Measurements from ENCODE around the gene MLF1. TPM values are rescaled to one million over a fixed set of nuclear protein-coding genes. Genes with fewer than 3 reads are reported as not detected.

MLF1 gene
- polyA plus RNA-seq, 1 donor from 2014 or later: 55.9 TPM

DNA sequence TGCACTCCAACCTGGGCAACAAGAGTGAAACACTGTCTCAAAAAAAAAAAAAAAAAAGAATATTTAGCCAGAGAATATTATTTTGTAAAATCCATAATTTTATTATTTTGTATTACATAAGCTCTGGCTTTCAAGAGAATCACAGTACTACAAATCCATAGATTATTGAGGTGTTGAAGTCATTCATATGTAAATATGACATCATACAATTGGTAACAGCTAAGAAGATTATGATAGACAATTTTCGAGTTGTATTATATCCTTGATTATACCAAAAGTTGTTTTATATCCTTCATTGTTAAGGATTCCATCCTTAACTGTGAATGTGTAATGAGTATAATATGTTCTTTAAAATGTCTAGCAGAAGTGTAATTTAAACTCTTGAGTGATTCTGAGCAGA, 3.7 kb downstream of the MLF1 start:
- no peak overlapping the region for H3K27ac ChIP-seq (ENCODE audit: low read length)
- no peaks in the 10 kb centered on the region for H3K79me2 ChIP-seq (replicated peaks; ENCODE audit: insufficient read depth, low read length)
- H3K4me2 ChIP-seq (ENCODE audit: low read length): no peak overlapping the region
- H4K20me1 ChIP-seq (ENCODE audit: insufficient read depth): no peaks in the 10 kb centered on the region
- H3K9me3 ChIP-seq (ENCODE audit: low read length): no peaks in the 10 kb centered on the region
- no peaks in the 10 kb centered on the region for H3K36me3 ChIP-seq (ENCODE audit: insufficient read depth, low read length)
- H3K27me3 ChIP-seq (ENCODE audit: insufficient read depth, low read depth, low read length): no peaks in the 10 kb centered on the region
- no peak overlapping the region for H3K4me3 ChIP-seq (ENCODE audit: low read length)
- H3F3A ChIP-seq (ENCODE audit: insufficient read depth, low read length, poor library complexity, severe bottlenecking): no peaks in the 10 kb centered on the region
- no peak overlapping the region for H3K9ac ChIP-seq (ENCODE audit: low read length)
- H2AFZ ChIP-seq (ENCODE audit: low read depth, low read length): no peak overlapping the region
- H3K9me2 ChIP-seq (ENCODE audit: insufficient read depth, low read length): no peaks in the 10 kb centered on the region
- TF ChIP-seq EZH2 (IDR thresholded peaks at IDR 0.05; ENCODE audit: borderline replicate concordance, insufficient read depth, low read length, poor library complexity, severe bottlenecking) (no peak), MXI1 (conservative IDR thresholded peaks at IDR 0.05; ENCODE audit: poor library complexity, severe bottlenecking) (no peak), TAF1 (IDR thresholded peaks at IDR 0.05; ENCODE audit: low read depth) (no peak), SMC3 (conservative IDR thresholded peaks at IDR 0.05; ENCODE audit: poor library complexity) (no peak), EP300 (conservative IDR thresholded peaks at IDR 0.05; ENCODE audit: poor library complexity, severe bottlenecking) (no peak)
- TF ChIP-seq, protein P1, sequence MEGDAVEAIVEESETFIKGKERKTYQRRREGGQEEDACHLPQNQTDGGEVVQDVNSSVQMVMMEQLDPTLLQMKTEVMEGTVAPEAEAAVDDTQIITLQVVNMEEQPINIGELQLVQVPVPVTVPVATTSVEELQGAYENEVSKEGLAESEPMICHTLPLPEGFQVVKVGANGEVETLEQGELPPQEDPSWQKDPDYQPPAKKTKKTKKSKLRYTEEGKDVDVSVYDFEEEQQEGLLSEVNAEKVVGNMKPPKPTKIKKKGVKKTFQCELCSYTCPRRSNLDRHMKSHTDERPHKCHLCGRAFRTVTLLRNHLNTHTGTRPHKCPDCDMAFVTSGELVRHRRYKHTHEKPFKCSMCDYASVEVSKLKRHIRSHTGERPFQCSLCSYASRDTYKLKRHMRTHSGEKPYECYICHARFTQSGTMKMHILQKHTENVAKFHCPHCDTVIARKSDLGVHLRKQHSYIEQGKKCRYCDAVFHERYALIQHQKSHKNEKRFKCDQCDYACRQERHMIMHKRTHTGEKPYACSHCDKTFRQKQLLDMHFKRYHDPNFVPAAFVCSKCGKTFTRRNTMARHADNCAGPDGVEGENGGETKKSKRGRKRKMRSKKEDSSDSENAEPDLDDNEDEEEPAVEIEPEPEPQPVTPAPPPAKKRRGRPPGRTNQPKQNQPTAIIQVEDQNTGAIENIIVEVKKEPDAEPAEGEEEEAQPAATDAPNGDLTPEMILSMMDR (IDR thresholded peaks at IDR 0.05; ENCODE audit: poor library complexity, severe bottlenecking): no peak
- TF ChIP-seq, protein P2, sequence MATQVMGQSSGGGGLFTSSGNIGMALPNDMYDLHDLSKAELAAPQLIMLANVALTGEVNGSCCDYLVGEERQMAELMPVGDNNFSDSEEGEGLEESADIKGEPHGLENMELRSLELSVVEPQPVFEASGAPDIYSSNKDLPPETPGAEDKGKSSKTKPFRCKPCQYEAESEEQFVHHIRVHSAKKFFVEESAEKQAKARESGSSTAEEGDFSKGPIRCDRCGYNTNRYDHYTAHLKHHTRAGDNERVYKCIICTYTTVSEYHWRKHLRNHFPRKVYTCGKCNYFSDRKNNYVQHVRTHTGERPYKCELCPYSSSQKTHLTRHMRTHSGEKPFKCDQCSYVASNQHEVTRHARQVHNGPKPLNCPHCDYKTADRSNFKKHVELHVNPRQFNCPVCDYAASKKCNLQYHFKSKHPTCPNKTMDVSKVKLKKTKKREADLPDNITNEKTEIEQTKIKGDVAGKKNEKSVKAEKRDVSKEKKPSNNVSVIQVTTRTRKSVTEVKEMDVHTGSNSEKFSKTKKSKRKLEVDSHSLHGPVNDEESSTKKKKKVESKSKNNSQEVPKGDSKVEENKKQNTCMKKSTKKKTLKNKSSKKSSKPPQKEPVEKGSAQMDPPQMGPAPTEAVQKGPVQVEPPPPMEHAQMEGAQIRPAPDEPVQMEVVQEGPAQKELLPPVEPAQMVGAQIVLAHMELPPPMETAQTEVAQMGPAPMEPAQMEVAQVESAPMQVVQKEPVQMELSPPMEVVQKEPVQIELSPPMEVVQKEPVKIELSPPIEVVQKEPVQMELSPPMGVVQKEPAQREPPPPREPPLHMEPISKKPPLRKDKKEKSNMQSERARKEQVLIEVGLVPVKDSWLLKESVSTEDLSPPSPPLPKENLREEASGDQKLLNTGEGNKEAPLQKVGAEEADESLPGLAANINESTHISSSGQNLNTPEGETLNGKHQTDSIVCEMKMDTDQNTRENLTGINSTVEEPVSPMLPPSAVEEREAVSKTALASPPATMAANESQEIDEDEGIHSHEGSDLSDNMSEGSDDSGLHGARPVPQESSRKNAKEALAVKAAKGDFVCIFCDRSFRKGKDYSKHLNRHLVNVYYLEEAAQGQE (IDR thresholded peaks at IDR 0.05; ENCODE audit: borderline replicate concordance): no peak

DNA sequence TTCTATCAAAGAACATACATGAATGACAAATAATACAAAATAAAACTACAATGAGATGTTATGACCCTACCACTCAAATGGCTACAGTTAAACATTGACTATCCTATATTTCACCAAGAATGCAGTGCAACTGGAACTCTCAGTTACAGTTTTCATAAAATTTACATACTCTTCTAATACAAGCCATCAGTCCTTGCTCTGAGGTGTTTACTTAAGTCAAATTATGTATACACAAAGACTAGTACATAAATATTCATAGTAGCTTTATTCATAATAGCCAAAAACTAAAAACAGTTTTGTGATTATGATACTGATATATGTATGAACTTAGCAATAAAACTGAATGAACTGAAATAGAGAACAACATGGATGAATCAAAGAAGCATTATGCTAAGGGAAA, 19.2 kb downstream of the MLF1 start:
- Histone ChIP-seq H3K36me3 (ENCODE audit: insufficient read depth, low read length) (no peaks in the 10 kb centered on the region), H3F3A (ENCODE audit: insufficient read depth, low read length, poor library complexity, severe bottlenecking) (no peaks in the 10 kb centered on the region), H3K9ac (ENCODE audit: low read length) (no peak overlapping the region), H3K79me2 (replicated peaks; ENCODE audit: insufficient read depth, low read length) (no peaks in the 10 kb centered on the region), H3K27me3 (ENCODE audit: insufficient read depth, low read depth, low read length) (no peaks in the 10 kb centered on the region), H3K4me2 (ENCODE audit: low read length) (no peak overlapping the region), H3K4me3 (ENCODE audit: low read length) (no peak overlapping the region), H3K27ac (ENCODE audit: low read length) (no peak overlapping the region), H4K20me1 (ENCODE audit: insufficient read depth) (no peaks in the 10 kb centered on the region), H2AFZ (ENCODE audit: low read depth, low read length) (no peak overlapping the region), H3K9me3 (ENCODE audit: low read length) (no peaks in the 10 kb centered on the region), H3K9me2 (ENCODE audit: insufficient read depth, low read length) (no peaks in the 10 kb centered on the region)
- TF ChIP-seq SMC3 (conservative IDR thresholded peaks at IDR 0.05; ENCODE audit: poor library complexity): no peak
- TF ChIP-seq POLR2AphosphoS5 (IDR thresholded peaks at IDR 0.05): no peak
- TF ChIP-seq EZH2 (IDR thresholded peaks at IDR 0.05; ENCODE audit: borderline replicate concordance, insufficient read depth, low read length, poor library complexity, severe bottlenecking): no peak
- TF ChIP-seq TAF1 (IDR thresholded peaks at IDR 0.05; ENCODE audit: low read depth): no peak
- TF ChIP-seq, protein P2 (IDR thresholded peaks at IDR 0.05; ENCODE audit: borderline replicate concordance): no peak
- TF ChIP-seq EP300 (conservative IDR thresholded peaks at IDR 0.05; ENCODE audit: poor library complexity, severe bottlenecking): no peak
- TF ChIP-seq, protein P1 (IDR thresholded peaks at IDR 0.05; ENCODE audit: poor library complexity, severe bottlenecking): no peak
- no peak for TF ChIP-seq RAD21 (conservative IDR thresholded peaks at IDR 0.05)
- no peak for TF ChIP-seq MXI1 (conservative IDR thresholded peaks at IDR 0.05; ENCODE audit: poor library complexity, severe bottlenecking)
